Measurements from ENCODE around the gene PDGFRB.

DNA sequence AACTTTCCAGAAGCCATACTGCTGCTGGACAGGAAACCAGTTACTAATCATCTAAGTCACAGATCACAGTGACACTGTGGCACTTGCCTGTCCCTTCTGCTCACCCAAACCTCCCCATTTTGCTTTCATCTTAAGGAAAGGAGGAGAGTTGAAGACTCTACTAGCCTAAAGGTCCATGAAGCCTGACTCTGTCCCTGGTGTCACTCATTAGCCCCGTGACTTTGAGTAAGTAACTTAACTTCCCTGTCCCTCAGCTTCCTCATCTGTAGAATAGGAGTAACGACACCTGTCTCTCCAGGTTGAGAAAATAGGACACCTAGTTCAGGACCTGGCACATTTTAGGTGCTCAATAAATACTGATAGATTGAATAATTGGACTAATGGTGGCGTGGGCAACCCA, 33.7 kb upstream of the PDGFRB start:
- TF ChIP-seq CTCF (IDR thresholded peaks at IDR 0.05; ENCODE audit: low read depth, low read length, missing input control): no peak
- no peak for TF ChIP-seq GABPA (IDR thresholded peaks at IDR 0.05 in 1 of 2, conservative IDR thresholded peaks at IDR 0.05 in 1 of 2)
